ENCODE results near the gene KIFAP3.

- TF ChIP-seq CTCF (IDR thresholded peaks at IDR 0.05) (no peak), ZFX (IDR thresholded peaks at IDR 0.05; ENCODE audit: borderline replicate concordance) (no peak)
Measured at GRCh38 chr1:169949139-169949538, 125.4 kb downstream of the KIFAP3 start.
